DOHH2 (cell line): Measurements from ENCODE around the gene KCNJ15.

Experiments used
- EZH2phosphoT487 ChIP-seq: fragments of 200-600 bp; sonication (generic); IDR thresholded peaks from 2 replicates; pipeline ENCODE4 v1.6.1; 2017; ENCODE audit warnings: borderline replicate concordance, mild to moderate bottlenecking, antibody characterized with exemption, low read length, moderate library complexity, mixed read lengths
- TF ChIP-seq, protein P1 (sequence below): fragments of 200-600 bp; sonication (generic); IDR thresholded peaks from one replicate; pipeline ENCODE4 v1.5.1; 2014; ENCODE audit warnings: antibody characterized with exemption, mild to moderate bottlenecking, low read depth, low read length; ENCODE audit not compliant: poor library complexity, severe bottlenecking

DNA sequence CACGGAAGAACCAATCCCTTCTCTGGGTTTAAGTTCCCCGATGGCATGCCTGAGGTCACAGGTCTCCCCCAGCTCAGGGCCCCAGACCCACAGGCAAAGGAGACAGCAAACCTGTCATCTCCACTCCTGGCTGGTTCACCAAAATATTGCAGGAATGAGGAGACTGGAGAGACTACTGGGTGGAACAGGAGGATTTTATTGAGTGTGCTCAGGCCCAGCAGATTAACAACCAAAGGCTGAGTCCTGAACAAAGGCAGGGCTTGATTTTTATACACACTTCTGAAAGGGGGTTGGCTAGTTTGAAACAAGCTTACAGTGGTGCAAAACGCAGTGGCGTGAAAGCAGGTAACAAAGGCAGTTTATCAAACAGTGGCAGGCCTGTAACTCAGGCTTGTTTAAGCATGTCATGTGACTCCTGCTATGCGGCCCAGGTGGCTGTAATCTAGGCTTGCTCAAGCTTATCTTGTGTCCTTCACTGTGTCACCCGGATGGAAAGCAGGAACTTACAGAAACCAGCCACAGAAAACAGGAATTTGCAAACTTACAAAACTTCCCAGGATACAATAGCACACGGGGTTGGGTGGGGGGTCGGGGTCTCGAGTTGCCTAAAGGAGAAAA lies 27.4 kb upstream of the KCNJ15 start:
- TF ChIP-seq, protein P1, sequence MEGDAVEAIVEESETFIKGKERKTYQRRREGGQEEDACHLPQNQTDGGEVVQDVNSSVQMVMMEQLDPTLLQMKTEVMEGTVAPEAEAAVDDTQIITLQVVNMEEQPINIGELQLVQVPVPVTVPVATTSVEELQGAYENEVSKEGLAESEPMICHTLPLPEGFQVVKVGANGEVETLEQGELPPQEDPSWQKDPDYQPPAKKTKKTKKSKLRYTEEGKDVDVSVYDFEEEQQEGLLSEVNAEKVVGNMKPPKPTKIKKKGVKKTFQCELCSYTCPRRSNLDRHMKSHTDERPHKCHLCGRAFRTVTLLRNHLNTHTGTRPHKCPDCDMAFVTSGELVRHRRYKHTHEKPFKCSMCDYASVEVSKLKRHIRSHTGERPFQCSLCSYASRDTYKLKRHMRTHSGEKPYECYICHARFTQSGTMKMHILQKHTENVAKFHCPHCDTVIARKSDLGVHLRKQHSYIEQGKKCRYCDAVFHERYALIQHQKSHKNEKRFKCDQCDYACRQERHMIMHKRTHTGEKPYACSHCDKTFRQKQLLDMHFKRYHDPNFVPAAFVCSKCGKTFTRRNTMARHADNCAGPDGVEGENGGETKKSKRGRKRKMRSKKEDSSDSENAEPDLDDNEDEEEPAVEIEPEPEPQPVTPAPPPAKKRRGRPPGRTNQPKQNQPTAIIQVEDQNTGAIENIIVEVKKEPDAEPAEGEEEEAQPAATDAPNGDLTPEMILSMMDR: no peak
- no peak for TF ChIP-seq EZH2phosphoT487
